ENCODE data around the gene GH2.
A peak's percentile ranks its signal among the peaks of the same experiment; 100 is the strongest.
"Not testable (repeated sequence)": the region's sequence is repeated elsewhere in the genome, so short reads cannot be mapped to it uniquely, and the experiment has no call there.

Gene GH2

GRCh38 chr17:63881935-63882601 lies at the start of gene GH2:
Gene GH2, minus strand, starts transcription at chr17:63881944. Its CDS starts 143 bp downstream, at chr17:63881801.
- no peak for DNase-seq (ENCODE audit: low spot score)

GRCh38 chr17:63930951-63931575 lies 49.3 kb upstream of the GH2 start:
- DNase-seq (ENCODE audit: low spot score), result peak; percentile 6

GRCh38 chr17:63929860-63930766 lies 48.4 kb upstream of the GH2 start:
- DNase-seq (ENCODE audit: low spot score), result no peak

- DNase-seq (ENCODE audit: low spot score), result no peak
Measured at GRCh38 chr17:63928966-63929695, 47.4 kb upstream of the GH2 start.

DNA sequence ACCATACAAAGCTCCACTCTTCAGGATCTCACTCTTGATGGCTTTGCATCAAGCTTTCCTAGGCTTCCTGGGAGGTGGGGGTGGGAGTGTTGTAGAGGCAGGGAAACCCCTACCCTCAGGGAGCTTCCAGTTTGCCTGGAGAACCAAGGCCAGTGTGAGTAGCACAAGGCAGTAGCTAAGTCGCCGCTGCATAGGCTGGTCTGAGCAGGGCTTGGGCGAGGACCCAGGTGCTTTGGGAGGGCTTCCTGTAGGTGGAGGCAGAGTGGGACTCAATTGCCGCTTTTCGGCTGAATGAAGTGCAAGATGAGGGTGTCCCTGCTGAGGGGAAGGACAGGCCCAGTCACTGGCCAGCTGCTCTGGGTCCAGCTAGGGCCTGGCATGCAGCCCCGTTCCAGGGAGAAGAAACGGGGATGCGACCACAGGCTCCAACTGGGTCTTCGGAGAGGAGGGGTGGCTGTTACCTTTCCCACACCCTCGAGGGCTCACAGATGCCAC lies 46.5 kb upstream of the GH2 start:
- DNase-seq (ENCODE audit: low spot score), result no peak

GRCh38 chr17:63927464-63928171 lies 45.9 kb upstream of the GH2 start:
- no peak for DNase-seq (ENCODE audit: low spot score)

DNA sequence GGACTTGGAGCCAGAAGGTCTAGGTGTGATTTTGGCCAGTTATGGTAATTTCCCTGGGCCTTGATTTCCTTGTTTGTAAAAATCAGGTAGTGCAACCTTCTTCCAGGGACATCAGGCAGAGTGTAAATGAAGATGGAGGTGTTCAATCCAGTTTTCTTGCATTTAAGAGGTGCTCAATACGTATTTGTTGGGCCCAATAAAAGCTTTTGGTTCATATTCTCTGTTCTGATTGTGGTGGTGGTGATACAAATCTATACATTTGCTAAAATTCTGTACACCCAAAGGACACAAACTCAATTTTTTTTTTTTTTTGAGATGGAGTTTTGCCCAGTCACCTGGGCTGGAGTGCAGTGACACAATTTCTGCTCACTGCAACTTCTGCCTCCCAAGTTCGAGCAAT lies 44.4 kb upstream of the GH2 start:
- no peak for DNase-seq (ENCODE audit: low spot score)

DNA sequence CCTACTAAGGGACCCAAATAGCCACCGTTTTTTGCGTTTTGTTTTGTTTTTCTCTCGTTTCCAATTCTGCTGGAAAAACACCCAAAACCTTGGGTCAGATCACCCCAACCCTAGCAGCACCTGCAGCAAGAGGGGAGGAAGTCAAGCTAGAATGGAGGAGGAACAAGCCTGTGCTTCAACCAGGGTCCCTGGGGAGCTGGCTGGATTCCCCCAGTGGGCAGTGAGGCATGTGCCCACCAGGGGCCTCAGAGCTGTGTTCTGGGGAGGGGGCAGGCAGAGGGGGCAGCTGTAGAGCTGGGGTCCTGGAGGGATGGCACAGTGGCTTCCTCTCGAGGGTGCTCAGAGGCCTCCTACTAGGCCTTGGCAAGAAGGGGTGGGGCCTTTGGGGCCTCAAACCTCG lies 43.9 kb upstream of the GH2 start:
- DNase-seq (ENCODE audit: low spot score), result no peak

GRCh38 chr17:63922402-63922801 lies 40.7 kb upstream of the GH2 start:
- not testable (repeated sequence) for DNase-seq (ENCODE audit: low spot score)

GRCh38 chr17:63920779-63921178 lies 39.0 kb upstream of the GH2 start:
- not testable (repeated sequence) for DNase-seq (ENCODE audit: low spot score)

- DNase-seq (ENCODE audit: low spot score), result not testable (repeated sequence)
Measured at GRCh38 chr17:63920050-63920449, 38.3 kb upstream of the GH2 start.

DNA sequence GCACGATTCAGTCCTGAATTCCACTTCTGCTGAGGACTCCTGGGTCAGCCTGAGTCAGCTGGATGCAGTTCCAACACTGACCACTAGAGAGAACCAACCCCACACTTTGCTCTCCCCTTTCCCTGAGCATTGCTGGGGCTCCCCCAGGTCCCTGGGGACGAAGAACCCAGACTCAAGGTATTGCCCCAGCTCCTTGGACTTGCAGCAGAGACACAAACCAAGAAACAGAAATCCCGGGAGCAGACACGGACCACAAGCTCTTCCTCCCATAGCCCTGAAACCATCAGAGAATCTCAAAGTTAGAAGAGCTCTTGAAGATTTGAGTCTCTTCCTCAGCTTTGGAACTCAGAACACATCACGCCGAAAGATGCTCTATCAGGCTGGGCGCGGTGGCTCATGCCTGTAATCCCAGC lies 37.6 kb upstream of the GH2 start:
- peak; percentile 34 for DNase-seq (ENCODE audit: low spot score)

- DNase-seq (ENCODE audit: low spot score), result not testable (repeated sequence)
Measured at GRCh38 chr17:63918789-63919305, 37.1 kb upstream of the GH2 start, which contains the start of gene GH1. Gene GH1, minus strand, starts transcription at chr17:63918839. Its CDS starts 63 bp downstream, at chr17:63918776.

- DNase-seq (ENCODE audit: low spot score), result no peak
Measured at GRCh38 chr17:63918305-63918704, 36.6 kb upstream of the GH2 start.

- no peak for DNase-seq (ENCODE audit: low spot score)
Measured at GRCh38 chr17:63917646-63918045, 35.9 kb upstream of the GH2 start.

GRCh38 chr17:63917206-63917605 lies 35.5 kb upstream of the GH2 start:
- DNase-seq (ENCODE audit: low spot score), result not testable (repeated sequence)

GRCh38 chr17:63916566-63917185 lies 34.9 kb upstream of the GH2 start:
- no peak for DNase-seq (ENCODE audit: low spot score)

GRCh38 chr17:63915753-63916152 lies 34.0 kb upstream of the GH2 start:
- DNase-seq (ENCODE audit: low spot score), result not testable (repeated sequence)

DNA sequence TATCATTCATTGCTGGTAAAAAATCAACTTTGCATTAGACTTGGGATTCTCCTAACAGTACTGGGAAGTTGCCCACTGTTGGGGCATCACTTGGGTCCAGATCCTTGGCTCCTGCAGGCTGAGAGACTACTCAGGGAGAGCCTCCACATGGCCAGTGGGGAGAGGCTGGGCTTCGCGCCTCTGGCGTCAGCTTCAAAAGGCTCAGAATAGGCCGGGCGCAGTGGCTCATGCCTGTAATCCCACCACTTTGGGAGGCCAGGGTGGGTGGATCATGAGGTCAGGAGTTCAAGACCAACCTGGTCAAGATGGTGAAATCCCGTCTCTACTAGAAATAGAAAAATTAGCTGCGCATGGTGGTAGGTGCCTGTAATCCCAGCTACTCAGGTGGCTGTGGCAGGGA lies 32.7 kb upstream of the GH2 start:
- no peak for DNase-seq (ENCODE audit: low spot score)

DNA sequence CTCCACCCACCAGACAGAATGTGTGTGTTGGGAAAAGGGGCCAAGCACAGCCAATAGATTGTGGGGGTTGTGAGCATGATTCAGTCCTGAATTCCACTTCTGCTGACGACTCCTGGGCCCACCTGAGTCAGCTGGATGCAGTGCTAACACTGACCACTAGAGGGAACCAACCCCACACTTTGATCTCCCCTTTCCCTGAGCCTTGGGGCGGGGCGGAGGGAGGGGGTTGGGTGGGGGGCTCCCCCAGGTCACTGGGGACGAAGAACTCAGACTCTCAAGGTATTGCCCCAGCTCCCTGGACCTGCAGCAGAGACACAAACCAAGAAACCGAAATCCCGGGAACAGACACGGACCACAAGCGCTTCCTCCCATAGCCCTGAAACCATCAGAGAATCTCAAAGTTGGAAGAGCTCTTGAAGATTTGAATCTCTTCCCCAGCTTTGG lies 29.9 kb upstream of the GH2 start:
- DNase-seq (ENCODE audit: low spot score), result no peak

Measured in globus pallidus (tissue), 1 donor.